ENCODE measurements around the gene MPRIP.

DNA sequence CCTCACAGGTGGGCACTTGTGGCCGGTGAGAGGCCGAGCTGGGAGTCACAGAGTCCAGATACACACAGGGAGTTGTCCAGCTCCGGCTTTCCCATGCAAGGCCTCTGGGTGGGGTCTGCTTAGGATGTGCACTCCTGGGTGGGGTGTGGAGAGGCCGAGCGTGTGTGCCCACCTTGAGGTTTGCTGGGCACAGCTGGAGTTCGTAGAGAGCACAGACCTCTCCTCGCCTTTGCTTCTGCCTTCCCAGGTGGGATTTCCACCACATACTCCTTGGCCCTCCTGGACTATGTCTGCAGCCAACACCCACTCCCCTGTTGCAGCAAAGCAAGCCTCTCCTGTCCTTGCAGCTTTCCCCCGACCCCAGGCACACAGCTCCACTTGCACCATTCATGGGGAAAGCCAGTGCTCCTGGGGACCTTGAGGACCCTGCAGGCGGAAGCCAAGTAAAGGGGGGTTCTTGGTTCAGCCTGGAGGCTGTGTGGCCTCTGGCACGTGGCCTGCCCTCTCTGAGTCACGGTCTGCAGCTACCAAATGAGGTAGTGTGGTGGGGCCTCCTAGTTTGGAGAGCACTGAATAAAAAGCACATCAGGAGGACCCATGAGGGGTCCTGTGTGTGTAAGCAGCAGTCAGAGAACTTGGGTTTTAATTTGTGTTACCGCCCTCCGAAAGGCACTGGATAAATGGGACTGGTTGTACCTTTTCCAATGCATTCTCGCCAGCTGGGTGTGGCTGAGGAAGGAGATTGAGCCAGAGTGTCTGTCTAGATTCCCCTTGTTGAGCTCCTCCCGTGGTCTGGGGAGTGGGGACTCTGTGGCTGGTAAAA, 31.5 kb downstream of the MPRIP start:
- TF ChIP-seq RAD21 (IDR thresholded peaks at IDR 0.05; ENCODE audit: low read length) (no peak), RFX5 (IDR thresholded peaks at IDR 0.05; ENCODE audit: low read length) (no peak), EP300 (IDR thresholded peaks at IDR 0.05; ENCODE audit: borderline replicate concordance in 1 of 2, low read depth in 1 of 2, low read length in 1 of 2) (no peak), GABPA (IDR thresholded peaks at IDR 0.05; ENCODE audit: low read depth) (no peak), EZH2phosphoT487 (IDR thresholded peaks at IDR 0.05; ENCODE audit: borderline replicate concordance, low read depth) (no peak), GATA2 (CRISPR knock-in tag; IDR thresholded peaks at IDR 0.05) (no peak), POLR2AphosphoS5 (IDR thresholded peaks at IDR 0.05; ENCODE audit: low read depth, low read length) (no peak)
- TF ChIP-seq, protein P1, sequence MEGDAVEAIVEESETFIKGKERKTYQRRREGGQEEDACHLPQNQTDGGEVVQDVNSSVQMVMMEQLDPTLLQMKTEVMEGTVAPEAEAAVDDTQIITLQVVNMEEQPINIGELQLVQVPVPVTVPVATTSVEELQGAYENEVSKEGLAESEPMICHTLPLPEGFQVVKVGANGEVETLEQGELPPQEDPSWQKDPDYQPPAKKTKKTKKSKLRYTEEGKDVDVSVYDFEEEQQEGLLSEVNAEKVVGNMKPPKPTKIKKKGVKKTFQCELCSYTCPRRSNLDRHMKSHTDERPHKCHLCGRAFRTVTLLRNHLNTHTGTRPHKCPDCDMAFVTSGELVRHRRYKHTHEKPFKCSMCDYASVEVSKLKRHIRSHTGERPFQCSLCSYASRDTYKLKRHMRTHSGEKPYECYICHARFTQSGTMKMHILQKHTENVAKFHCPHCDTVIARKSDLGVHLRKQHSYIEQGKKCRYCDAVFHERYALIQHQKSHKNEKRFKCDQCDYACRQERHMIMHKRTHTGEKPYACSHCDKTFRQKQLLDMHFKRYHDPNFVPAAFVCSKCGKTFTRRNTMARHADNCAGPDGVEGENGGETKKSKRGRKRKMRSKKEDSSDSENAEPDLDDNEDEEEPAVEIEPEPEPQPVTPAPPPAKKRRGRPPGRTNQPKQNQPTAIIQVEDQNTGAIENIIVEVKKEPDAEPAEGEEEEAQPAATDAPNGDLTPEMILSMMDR (IDR thresholded peaks at IDR 0.05), result no peak
- TF ChIP-seq, protein P2, sequence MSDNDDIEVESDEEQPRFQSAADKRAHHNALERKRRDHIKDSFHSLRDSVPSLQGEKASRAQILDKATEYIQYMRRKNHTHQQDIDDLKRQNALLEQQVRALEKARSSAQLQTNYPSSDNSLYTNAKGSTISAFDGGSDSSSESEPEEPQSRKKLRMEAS (IDR thresholded peaks at IDR 0.05; ENCODE audit: low read depth), result no peak
